Measurements from ENCODE around the gene CHD9NB.

Gene CHD9NB

DNA sequence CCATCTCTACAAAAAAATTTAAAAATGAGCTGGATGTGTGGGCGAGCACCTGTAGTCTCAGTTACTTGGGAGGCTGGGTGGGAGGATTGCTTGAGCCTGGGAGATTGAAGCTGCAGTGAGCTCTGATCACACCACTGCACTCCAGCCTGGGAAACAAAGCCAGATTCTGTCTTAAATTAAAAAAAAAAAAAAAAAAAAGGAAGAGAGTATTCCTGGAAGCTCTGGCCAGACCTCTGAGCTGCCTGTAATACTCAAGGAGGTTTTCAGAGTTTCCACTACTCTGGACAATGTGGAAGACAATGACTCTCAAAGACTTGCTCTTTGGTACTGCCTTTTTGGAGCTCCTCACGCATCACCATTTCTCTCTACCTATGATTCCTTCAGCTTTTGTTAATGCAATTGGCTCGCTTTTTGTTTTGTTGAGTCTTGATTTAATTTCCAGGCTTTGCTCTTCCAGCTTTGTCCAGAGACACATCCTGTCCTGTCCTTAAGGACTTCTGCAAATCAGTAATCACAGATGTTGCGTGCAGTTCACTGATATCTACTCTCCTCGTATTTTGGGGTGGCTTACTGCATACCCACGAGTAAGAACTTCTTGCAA, 12.9 kb upstream of the CHD9NB start:
- H3K4me3 ChIP-seq (ENCODE audit: low read depth, low read length) = no peak overlapping the region
- TF ChIP-seq CTCF (IDR thresholded peaks at IDR 0.05; ENCODE audit: low read depth, low read length, missing control alignments) = no peak
- DNase-seq (ENCODE audit: low read depth) = no peak

DNA sequence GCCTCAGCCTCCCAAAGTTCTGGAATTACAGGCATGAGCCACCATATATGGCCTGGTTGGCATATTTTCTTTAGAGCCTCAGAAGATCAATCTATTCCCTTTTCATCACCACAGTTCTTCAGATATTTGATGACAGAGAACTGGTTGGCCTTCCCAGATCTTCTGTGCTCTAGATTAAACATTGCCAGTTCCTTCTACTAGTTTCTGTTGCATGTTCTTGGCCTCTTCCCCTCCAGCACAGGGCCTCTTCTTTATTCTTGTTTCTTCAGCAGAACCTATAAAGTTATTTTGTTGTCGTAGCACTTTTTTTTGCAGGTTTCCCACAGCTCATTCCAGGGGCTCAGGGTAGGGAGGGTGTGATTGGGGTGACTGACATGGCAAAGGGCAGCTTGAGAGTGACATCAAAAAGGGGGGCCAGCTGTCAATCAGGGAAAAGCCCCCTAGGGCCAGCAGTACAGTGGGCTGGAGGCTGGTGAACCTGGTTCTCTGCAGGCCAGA, 11.4 kb upstream of the CHD9NB start:
- no peak overlapping the region for H3K4me3 ChIP-seq (ENCODE audit: low read depth, low read length)
- DNase-seq (ENCODE audit: low read depth) = no peak

DNA sequence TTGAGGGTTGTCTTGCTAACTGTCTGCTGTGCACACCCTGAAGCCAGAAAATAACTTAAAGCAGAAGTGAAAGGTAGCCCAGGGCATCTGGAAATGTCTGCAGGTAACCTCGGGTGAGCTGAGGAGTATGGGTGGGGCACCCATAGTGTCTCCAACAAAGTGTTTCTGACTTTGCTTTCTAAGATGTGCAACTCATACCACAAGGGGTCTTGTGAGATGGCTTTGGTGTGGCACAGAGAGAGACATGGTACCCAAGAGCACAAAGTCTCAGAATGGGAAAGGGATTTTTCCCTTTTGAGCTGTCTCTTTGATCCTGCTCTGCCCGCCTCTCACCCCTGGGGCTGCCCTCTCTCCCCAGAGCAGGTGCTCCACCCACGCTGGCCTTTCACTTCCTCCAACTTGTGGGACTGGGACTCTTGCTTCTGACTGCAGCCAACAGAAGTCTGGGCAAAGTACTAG, 9.0 kb upstream of the CHD9NB start:
- peak overlapping the region; percentile 34 for H3K4me3 ChIP-seq (ENCODE audit: low read depth, low read length)
- peak; percentile 87 for DNase-seq (ENCODE audit: low read depth)
- peak; percentile 19 for TF ChIP-seq CTCF (IDR thresholded peaks at IDR 0.05; ENCODE audit: low read depth, low read length, missing control alignments)

More for the DNA sequence above, 11.4 kb upstream of the CHD9NB start:
- no peak for TF ChIP-seq CTCF (IDR thresholded peaks at IDR 0.05; ENCODE audit: low read depth, low read length, missing control alignments)

GRCh38 chr16:53061256-53061655, 8.6 kb upstream of the CHD9NB start:
- DNase-seq (ENCODE audit: low read depth) = peak; percentile 61
- TF ChIP-seq CTCF (IDR thresholded peaks at IDR 0.05; ENCODE audit: low read depth, low read length, missing control alignments) = no peak
- peak overlapping the region; percentile 34 for H3K4me3 ChIP-seq (ENCODE audit: low read depth, low read length)

DNA sequence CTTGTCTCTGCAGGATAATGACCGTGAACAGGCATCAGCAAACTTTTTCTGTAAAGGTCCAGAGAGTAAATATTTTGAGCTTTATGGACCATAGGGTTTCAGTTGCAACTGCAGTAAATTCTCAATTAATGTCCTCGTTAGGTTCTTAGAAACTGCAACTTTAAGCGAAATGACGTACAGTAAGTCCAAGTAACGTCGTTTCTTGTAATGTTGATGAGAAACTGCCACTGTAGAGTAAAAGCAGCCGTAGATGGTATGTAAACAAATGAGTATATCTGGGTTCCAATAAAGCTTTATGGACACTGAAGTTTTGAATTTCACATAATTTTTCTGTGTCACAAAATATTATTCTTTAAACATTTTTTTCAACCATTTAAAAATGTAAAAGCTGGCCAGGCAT, 7.0 kb upstream of the CHD9NB start:
- no peak for DNase-seq (ENCODE audit: low read depth)
- H3K4me3 ChIP-seq (ENCODE audit: low read depth, low read length) = no peak overlapping the region
- TF ChIP-seq CTCF (IDR thresholded peaks at IDR 0.05; ENCODE audit: low read depth, low read length, missing control alignments) = no peak

GRCh38 chr16:53058882-53059281, 6.2 kb upstream of the CHD9NB start:
- no peak for DNase-seq (ENCODE audit: low read depth)
- H3K4me3 ChIP-seq (ENCODE audit: low read depth, low read length) = no peak overlapping the region
- no peak for TF ChIP-seq CTCF (IDR thresholded peaks at IDR 0.05; ENCODE audit: low read depth, low read length, missing control alignments)

DNA sequence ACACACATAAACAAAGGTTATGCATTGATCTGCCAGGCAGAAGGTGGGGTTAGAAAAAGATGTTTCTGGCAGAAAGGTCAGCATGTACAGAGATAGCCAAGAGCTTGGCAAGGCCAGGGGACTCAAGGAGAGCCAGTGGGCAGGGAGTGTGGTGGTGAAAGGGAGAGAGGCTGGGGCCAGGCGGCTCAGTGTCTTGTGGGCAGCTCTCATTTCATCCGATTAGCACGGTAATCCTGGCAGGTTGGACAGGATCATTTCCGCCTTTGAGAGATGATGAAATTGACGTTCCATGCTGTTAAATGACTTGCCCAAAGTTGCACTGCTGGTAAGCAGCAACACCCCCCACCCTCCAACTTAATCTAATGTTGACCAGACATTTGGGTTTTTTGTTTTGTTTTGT, 5.7 kb upstream of the CHD9NB start:
- H3K4me3 ChIP-seq (ENCODE audit: low read depth, low read length) = no peak overlapping the region
- DNase-seq (ENCODE audit: low read depth) = no peak
- no peak for TF ChIP-seq CTCF (IDR thresholded peaks at IDR 0.05; ENCODE audit: low read depth, low read length, missing control alignments)
